Gastrocnemius medialis (tissue), 4 donors: ENCODE results near the gene SH3BP4.

Experiments
- CTCF ChIP-seq, 5 experiments: fragments of 450-650 bp in 3 of 5; fragments of 200-600 bp in 2 of 5; sonication (generic) in 2 of 5; IDR thresholded peaks in 4 of 5; conservative IDR thresholded peaks in 1 of 5; 1 replicate in 4 of 5; 2 replicates in 1 of 5; pipeline ENCODE4 v1.5.1; 2016 to 2019; ENCODE audit warnings: antibody characterized with exemption in 5 of 5, mild to moderate bottlenecking in 3 of 5, moderate library complexity in 3 of 5
- POLR2A ChIP-seq, 2 donors: fragments of 450-650 bp; IDR thresholded peaks; one replicate each; pipeline ENCODE4 v1.6.1; 2017; ENCODE audit warnings: antibody characterized with exemption in 2 of 2, mild to moderate bottlenecking in 2 of 2, moderate library complexity in 2 of 2

DNA sequence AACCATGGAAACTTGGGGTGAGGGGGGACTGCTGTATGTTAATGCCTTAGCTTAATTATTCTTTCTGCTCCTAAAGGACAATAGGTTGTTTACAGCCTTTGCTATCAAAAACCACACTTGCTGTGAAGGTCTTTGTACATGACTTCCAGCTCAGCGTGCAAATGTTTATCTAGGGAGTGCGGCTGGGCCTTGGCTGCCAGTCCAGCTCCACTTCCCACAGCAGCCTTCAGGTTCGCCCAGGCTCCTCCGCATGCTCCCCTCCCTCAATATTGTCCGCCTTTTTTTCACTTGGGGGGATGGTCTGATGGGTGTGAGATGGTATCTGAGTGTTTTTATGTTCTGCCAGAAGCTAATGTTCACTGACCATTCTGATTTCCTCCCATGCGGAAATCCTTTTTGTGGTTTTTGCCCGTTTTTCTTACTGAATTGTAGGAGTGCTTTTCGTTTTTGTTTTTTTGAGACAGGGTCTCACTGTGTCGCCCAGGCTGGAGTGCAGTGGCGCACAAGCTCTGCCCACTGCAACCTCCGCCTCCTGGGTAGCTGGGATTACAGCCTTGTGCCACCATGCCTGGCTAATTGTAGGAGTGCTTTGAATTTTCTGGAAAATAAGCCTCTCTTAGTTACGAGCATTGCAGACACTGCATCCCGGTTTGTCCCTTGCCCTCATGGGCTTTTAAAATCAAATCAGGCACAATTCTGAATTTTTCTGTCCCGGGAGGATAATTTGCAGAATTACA, 28.8 kb downstream of the SH3BP4 start:
- no peak for TF ChIP-seq CTCF (IDR thresholded peaks at IDR 0.05 in 4 of 5, conservative IDR thresholded peaks at IDR 0.05 in 1 of 5)
- no peak for TF ChIP-seq POLR2A (IDR thresholded peaks at IDR 0.05)
